ENCODE data around the gene MCC. TPM values are rescaled to one million over a fixed set of nuclear protein-coding genes. Genes with fewer than 3 reads are reported as not detected.
A peak's percentile ranks its signal among the peaks of the same experiment; 100 is the strongest.

MCC gene
- total and polyA plus RNA-seq, 2 donors (not counting 1 experiment from before 2014, with no cell fraction given) = 3.2 to 41.3 TPM

DNA sequence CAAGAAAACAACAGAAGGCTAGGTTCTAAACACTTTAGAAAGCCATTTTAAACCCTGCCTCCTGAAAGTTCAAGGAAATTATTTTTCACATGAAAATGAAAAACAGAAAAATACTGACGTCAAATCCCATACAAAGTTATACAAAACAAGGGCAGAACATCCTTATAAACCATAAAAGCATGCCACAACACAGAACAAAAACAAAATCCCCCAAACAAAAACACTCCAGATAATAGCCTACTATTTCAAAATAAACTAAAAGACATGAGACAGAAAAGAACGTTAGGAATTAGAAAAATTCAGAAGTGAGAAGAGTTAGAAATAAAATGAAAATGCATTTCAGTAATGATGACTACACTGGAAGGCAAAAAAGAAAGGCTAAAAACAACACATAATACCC is 338.0 kb downstream of the MCC start:
- Histone ChIP-seq H3K79me2 (ENCODE audit: control insufficient read depth, insufficient read depth, low read length) (no peaks in the 10 kb centered on the region), H3K9me3 (ENCODE audit: control insufficient read depth, insufficient read depth, low read depth, low read length) (no peaks in the 10 kb centered on the region), H4K20me1 (ENCODE audit: control insufficient read depth, extremely low read depth, insufficient read depth, low read length) (no peaks in the 10 kb centered on the region), H3K36me3 (ENCODE audit: control insufficient read depth, insufficient read depth, low read length) (no peaks in the 10 kb centered on the region), H2AFZ (ENCODE audit: low read length) (no peak overlapping the region), H3K4me1 (ENCODE audit: control insufficient read depth, extremely low read depth, insufficient read depth, low read length) (peaks cover 2% of the 10 kb centered on the region), H3K4me3 (replicated peaks in 1 of 4; ENCODE audit: control extremely low read depth in 1 of 4, insufficient read depth in 1 of 4, low read depth in 3 of 4, low read length in 4 of 4) (no peak overlapping the region), H3K4me2 (ENCODE audit: extremely low read depth, insufficient read depth, low read length) (no peak overlapping the region), H3K9ac (ENCODE audit: insufficient read depth, low read length) (no peak overlapping the region), H3K27ac (ENCODE audit: insufficient read depth, low read length) (no peak overlapping the region), H3K27me3 (ENCODE audit: control insufficient read depth, insufficient read depth, low read length) (no peaks in the 10 kb centered on the region)
- no peak for DNase-seq (ENCODE audit: low read depth in 2 of 2)
- no peak for TF ChIP-seq CTCF (conservative IDR thresholded peaks at IDR 0.05 in 1 of 2, IDR thresholded peaks at IDR 0.05 in 1 of 2; ENCODE audit: low read depth in 1 of 2, low read length in 2 of 2)
- no peak for TF ChIP-seq EZH2 (IDR thresholded peaks at IDR 0.05; ENCODE audit: low read length, missing control alignments)

DNA sequence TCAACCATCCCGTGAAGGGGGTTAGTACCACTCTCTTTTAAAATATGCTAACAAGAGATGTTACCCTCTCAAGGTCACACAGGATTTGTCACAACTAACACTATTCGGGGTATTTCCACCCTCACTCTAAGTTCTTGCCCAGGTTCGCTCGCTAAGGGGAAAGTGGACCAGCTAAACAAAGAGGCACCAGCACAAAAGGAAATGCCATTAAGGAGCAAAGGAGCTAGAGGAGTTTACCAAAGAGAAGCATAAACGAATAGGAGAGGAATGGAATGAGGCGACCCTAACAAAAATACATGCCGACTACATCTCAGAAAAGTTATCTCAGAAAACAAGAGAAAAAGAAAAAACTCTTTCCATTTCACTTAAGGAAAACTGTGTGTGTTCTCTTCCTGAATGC is 340.7 kb downstream of the MCC start:
- Histone ChIP-seq H3K9me3 (ENCODE audit: control insufficient read depth, insufficient read depth, low read depth, low read length) (no peaks in the 10 kb centered on the region), H3K27ac (ENCODE audit: insufficient read depth, low read length) (no peak overlapping the region), H3K79me2 (ENCODE audit: control insufficient read depth, insufficient read depth, low read length) (no peaks in the 10 kb centered on the region), H3K9ac (ENCODE audit: insufficient read depth, low read length) (no peak overlapping the region), H3K36me3 (ENCODE audit: control insufficient read depth, insufficient read depth, low read length) (no peaks in the 10 kb centered on the region), H3K27me3 (ENCODE audit: control insufficient read depth, insufficient read depth, low read length) (no peaks in the 10 kb centered on the region), H3K4me2 (ENCODE audit: extremely low read depth, insufficient read depth, low read length) (no peak overlapping the region), H3K4me1 (ENCODE audit: control insufficient read depth, extremely low read depth, insufficient read depth, low read length) (peaks cover 2% of the 10 kb centered on the region), H3K4me3 (replicated peaks in 1 of 4; ENCODE audit: control extremely low read depth in 1 of 4, insufficient read depth in 1 of 4, low read depth in 3 of 4, low read length in 4 of 4) (no peak overlapping the region), H2AFZ (ENCODE audit: low read length) (no peak overlapping the region), H4K20me1 (ENCODE audit: control insufficient read depth, extremely low read depth, insufficient read depth, low read length) (no peaks in the 10 kb centered on the region)
- TF ChIP-seq EZH2 (IDR thresholded peaks at IDR 0.05; ENCODE audit: low read length, missing control alignments) (no peak), CTCF (conservative IDR thresholded peaks at IDR 0.05 in 1 of 2, IDR thresholded peaks at IDR 0.05 in 1 of 2; ENCODE audit: low read depth in 1 of 2, low read length in 2 of 2) (no peak)
- DNase-seq (ENCODE audit: low read depth in 2 of 2) = no peak

GRCh38 chr5:113147101-113147508 is 341.1 kb downstream of the MCC start:
- no peaks in the 10 kb centered on the region for H4K20me1 ChIP-seq (ENCODE audit: control insufficient read depth, extremely low read depth, insufficient read depth, low read length)
- TF ChIP-seq EZH2 (IDR thresholded peaks at IDR 0.05; ENCODE audit: low read length, missing control alignments) = no peak
- no peak for TF ChIP-seq CTCF (conservative IDR thresholded peaks at IDR 0.05 in 1 of 2, IDR thresholded peaks at IDR 0.05 in 1 of 2; ENCODE audit: low read depth in 1 of 2, low read length in 2 of 2)
- no peak overlapping the region for H3K4me2 ChIP-seq (ENCODE audit: extremely low read depth, insufficient read depth, low read length)
- no peak overlapping the region for H3K9ac ChIP-seq (ENCODE audit: insufficient read depth, low read length)
- peak; percentile 82 to 86 for DNase-seq (ENCODE audit: low read depth in 2 of 2)
- peaks cover 2% of the 10 kb centered on the region for H3K4me1 ChIP-seq (ENCODE audit: control insufficient read depth, extremely low read depth, insufficient read depth, low read length)
- H2AFZ ChIP-seq (ENCODE audit: low read length) = no peak overlapping the region
- H3K36me3 ChIP-seq (ENCODE audit: control insufficient read depth, insufficient read depth, low read length) = no peaks in the 10 kb centered on the region
- H3K79me2 ChIP-seq (ENCODE audit: control insufficient read depth, insufficient read depth, low read length) = no peaks in the 10 kb centered on the region
- H3K4me3 ChIP-seq (replicated peaks in 1 of 4; ENCODE audit: control extremely low read depth in 1 of 4, insufficient read depth in 1 of 4, low read depth in 3 of 4, low read length in 4 of 4) = no peak overlapping the region
- H3K27ac ChIP-seq (ENCODE audit: insufficient read depth, low read length) = no peak overlapping the region
- H3K9me3 ChIP-seq (ENCODE audit: control insufficient read depth, insufficient read depth, low read depth, low read length) = no peaks in the 10 kb centered on the region
- H3K27me3 ChIP-seq (ENCODE audit: control insufficient read depth, insufficient read depth, low read length) = no peaks in the 10 kb centered on the region
